Measurements from ENCODE around the gene PNPLA8.
A peak's percentile ranks its signal among the peaks of the same experiment; 100 is the strongest.

The PNPLA8 gene

GRCh38 chr7:108492742-108493141, 33.2 kb downstream of the PNPLA8 start:
- TF ChIP-seq CTCF (IDR thresholded peaks at IDR 0.05; ENCODE audit: extremely low read depth, insufficient read depth, missing control alignments) = no peak
- no peak for DNase-seq (ENCODE audit: low spot score)
- in situ Hi-C loops (cut with MboI; ENCODE audit: low pct_unique_long_range_greater_than_20kb, low sequenced_read_pairs, unreplicated experiment) = no loop called here

DNA sequence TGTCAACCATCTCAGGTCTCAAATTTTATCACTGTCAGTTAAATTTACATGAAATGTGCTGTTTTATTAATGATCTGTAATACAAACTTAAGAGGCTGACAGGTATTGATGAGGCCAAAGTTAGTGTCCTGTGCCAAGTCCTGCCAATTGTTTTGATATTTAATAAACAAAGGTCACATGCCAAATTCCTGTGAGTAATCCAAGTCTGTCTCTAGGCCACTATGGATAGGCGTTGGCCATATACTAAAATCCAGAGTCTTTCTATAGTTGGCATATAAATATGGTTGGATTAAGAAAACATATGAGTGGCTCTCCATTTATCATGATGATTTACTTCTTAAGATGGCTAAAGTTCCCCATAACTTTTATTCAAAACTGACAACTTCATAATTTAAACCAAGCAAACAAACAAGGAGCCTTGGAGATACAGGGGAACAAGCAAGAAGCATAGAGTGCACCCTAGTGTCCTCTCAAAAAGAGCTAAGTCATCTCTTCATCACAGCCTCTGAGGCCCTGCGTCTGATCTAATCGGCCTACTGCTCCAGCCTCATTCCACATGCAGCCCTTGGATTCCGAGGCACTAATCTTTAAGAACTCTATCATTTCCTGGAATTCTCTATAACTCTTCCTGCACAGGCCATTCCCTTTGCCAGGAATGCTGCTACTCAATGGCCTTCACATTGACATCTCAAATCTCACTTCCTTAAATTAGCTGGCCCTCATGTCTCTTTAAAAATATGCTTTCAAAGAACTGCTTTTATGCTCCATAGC, 37.0 kb downstream of the PNPLA8 start:
- in situ Hi-C loops (cut with MboI; ENCODE audit: low pct_unique_long_range_greater_than_20kb, low sequenced_read_pairs, unreplicated experiment) = no loop called here
- DNase-seq (ENCODE audit: low spot score) = no peak
- no peak for TF ChIP-seq CTCF (IDR thresholded peaks at IDR 0.05; ENCODE audit: extremely low read depth, insufficient read depth, missing control alignments)

DNA sequence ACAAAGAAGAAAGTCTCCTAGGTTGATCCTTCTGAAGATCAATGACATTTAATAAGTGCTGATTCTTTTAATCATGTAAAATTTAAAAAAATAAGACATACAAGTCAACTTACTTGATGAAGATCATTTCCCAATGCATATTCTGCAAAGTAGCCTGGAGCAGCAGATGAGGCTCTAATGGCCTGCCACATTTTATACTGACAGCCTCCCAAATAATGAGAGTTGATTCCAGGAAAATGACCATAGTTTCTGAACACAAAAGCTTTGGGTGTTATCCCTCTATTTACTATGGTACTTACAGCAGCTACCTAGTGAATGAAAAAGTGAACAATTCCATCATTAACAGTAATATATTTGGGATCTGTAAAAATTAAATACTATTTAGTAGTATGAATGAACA, 38.3 kb downstream of the PNPLA8 start:
- no peak for TF ChIP-seq CTCF (IDR thresholded peaks at IDR 0.05; ENCODE audit: extremely low read depth, insufficient read depth, missing control alignments)
- DNase-seq (ENCODE audit: low spot score) = no peak
- in situ Hi-C loops (cut with MboI; ENCODE audit: low pct_unique_long_range_greater_than_20kb, low sequenced_read_pairs, unreplicated experiment) = no loop called here

DNA sequence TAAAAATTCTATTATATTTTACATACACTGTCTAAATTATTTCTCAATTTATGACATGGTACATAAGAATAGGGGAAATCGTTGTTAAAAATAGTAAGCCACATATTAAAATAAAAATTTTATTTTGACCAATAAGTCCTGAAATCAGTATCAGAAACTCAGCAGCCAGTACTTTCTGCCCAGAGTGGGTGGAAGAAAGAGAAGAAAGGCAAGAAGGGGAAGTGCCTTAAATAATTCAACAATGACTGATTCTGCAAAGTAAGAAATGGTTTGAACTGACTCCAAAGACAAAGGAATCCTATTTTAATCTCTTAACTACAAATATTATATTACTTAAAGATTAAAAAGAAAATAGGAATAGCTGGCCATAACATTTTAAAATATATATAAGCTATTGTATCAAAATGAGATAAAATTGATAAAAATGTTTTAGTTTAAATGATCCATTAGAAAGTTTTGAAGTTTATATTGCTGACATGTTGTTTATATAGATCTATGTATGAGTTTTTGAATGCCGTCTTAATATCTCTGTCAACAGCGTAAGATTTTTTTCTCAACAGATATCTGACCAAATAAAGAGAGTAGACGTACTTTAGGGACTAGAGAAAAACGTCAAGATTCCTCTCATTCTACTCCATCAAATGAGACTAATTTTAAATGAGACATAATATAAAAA, 39.5 kb downstream of the PNPLA8 start:
- DNase-seq (ENCODE audit: low spot score) = peak; percentile 21
- in situ Hi-C loops (cut with MboI; ENCODE audit: low pct_unique_long_range_greater_than_20kb, low sequenced_read_pairs, unreplicated experiment) = no loop called here
- TF ChIP-seq CTCF (IDR thresholded peaks at IDR 0.05; ENCODE audit: extremely low read depth, insufficient read depth, missing control alignments) = no peak

- no peak for TF ChIP-seq CTCF (IDR thresholded peaks at IDR 0.05; ENCODE audit: extremely low read depth, insufficient read depth, missing control alignments)
- in situ Hi-C loops (cut with MboI; ENCODE audit: low pct_unique_long_range_greater_than_20kb, low sequenced_read_pairs, unreplicated experiment) = no loop called here
- DNase-seq (ENCODE audit: low spot score) = no peak
Observed at GRCh38 chr7:108484137-108484536, 41.8 kb downstream of the PNPLA8 start.

DNA sequence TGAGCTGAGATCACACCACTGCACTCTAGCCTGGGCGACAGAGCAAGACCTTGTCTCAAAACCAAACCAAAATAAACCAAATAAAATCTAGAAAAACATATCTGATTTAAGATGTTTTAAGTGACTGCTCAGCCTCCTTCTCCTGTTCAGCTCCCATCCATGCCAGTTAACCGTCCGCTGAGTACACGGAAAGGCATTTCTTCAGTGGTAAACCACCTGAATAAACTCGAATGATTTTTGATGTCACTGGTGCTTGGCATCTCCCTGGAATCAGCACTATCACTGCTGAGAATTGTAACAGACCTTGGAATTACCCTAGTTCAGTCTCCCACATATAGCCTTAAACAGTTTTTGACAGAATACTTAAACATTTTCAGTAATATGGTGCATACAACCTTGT, 45.6 kb downstream of the PNPLA8 start:
- no peak for TF ChIP-seq CTCF (IDR thresholded peaks at IDR 0.05; ENCODE audit: extremely low read depth, insufficient read depth, missing control alignments)
- in situ Hi-C loops (cut with MboI; ENCODE audit: low pct_unique_long_range_greater_than_20kb, low sequenced_read_pairs, unreplicated experiment) = no loop called here
- DNase-seq (ENCODE audit: low spot score) = no peak

All from GM13977 (cell line).